ENCODE results near the gene TEAD1.

DNA sequence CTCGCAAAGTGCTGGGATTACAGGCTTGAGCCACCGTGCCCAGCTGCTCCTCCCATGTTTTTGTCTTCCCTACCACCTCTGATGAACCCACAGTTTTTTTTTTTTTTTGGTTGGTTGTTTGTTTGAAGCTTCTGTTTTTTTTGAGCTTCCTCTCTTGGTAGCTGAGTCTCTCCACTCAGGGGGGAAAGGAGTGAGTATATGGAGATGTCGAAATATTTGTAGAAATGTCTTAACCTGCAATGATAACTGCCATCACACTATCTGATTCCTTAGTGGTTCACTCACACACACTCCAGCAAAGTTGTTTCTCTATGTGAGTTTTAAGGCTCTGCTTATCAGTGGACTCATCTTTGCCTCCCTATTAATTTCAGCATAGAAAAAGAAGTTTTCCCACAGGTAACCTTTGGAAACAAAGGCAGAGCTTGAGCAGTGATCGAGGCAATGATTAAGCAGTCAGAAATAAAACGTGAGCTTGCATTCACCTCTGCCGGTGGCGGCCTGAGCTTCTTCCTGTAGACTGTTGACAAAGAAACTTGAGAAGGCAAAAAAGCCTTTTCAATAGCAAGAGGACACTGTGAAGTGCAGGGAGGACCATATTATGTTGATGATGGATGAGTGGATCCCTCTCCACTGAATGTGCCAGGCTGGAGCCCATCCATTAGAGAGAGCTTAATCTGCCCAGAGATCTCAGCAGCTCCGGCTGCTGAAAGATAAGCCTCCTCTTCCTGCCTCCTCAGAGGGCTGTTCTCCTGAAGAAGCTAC, 305.9 kb downstream of the TEAD1 start:
- TF ChIP-seq CTCF (conservative IDR thresholded peaks at IDR 0.05; ENCODE audit: low read depth in 2 of 2) (no peak), STAT1 (IDR thresholded peaks at IDR 0.05; ENCODE audit: unreplicated experiment) (no peak), ZNF331 (CRISPR knock-in tag; IDR thresholded peaks at IDR 0.05; ENCODE audit: low read depth) (no peak), EZH2 (IDR thresholded peaks at IDR 0.05; ENCODE audit: low read depth, unreplicated experiment) (no peak), POLR2AphosphoS5 (IDR thresholded peaks at IDR 0.05; ENCODE audit: low read depth) (no peak), EZH2phosphoT487 (IDR thresholded peaks at IDR 0.05; ENCODE audit: unreplicated experiment) (no peak)
- TF ChIP-seq, protein P1, sequence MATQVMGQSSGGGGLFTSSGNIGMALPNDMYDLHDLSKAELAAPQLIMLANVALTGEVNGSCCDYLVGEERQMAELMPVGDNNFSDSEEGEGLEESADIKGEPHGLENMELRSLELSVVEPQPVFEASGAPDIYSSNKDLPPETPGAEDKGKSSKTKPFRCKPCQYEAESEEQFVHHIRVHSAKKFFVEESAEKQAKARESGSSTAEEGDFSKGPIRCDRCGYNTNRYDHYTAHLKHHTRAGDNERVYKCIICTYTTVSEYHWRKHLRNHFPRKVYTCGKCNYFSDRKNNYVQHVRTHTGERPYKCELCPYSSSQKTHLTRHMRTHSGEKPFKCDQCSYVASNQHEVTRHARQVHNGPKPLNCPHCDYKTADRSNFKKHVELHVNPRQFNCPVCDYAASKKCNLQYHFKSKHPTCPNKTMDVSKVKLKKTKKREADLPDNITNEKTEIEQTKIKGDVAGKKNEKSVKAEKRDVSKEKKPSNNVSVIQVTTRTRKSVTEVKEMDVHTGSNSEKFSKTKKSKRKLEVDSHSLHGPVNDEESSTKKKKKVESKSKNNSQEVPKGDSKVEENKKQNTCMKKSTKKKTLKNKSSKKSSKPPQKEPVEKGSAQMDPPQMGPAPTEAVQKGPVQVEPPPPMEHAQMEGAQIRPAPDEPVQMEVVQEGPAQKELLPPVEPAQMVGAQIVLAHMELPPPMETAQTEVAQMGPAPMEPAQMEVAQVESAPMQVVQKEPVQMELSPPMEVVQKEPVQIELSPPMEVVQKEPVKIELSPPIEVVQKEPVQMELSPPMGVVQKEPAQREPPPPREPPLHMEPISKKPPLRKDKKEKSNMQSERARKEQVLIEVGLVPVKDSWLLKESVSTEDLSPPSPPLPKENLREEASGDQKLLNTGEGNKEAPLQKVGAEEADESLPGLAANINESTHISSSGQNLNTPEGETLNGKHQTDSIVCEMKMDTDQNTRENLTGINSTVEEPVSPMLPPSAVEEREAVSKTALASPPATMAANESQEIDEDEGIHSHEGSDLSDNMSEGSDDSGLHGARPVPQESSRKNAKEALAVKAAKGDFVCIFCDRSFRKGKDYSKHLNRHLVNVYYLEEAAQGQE (IDR thresholded peaks at IDR 0.05; ENCODE audit: unreplicated experiment), result no peak
